BE2C (cell line): ENCODE measurements around the gene DHX57.
"Not testable (repeated sequence)": the region's sequence is repeated elsewhere in the genome, so short reads cannot be mapped to it uniquely, and the experiment has no call there.

Experiments used
- DNase-seq: peaks from one replicate; pipeline ENCODE4 v3.0.0-alpha.2; 2020
- H3K27me3 ChIP-seq: fragments of 250-450 bp; sonication (Bioruptor Pico); 2 replicates; pipeline ENCODE4 v1.5.1; 2020; ENCODE audit warnings: mild to moderate bottlenecking
- H3K36me3 ChIP-seq: fragments of 250-450 bp; sonication (Bioruptor Pico); 2 replicates; pipeline ENCODE4 v1.5.1; 2020; ENCODE audit warnings: mild to moderate bottlenecking
- H3K4me1 ChIP-seq: fragments of 250-450 bp; sonication (Bioruptor Pico); 2 replicates; pipeline ENCODE4 v1.5.1; 2020
- H3K4me3 ChIP-seq: 2 replicates; pipeline ENCODE4 v1.5.1; 2011; ENCODE audit warnings: low read depth, low read length
- H3K9me3 ChIP-seq: fragments of 250-450 bp; sonication (Bioruptor Pico); 2 replicates; pipeline ENCODE4 v1.5.1; 2020
- CTCF ChIP-seq: IDR thresholded peaks from 2 replicates; pipeline ENCODE4 v1.5.1; 2012; ENCODE audit warnings: mild to moderate bottlenecking, low read depth, low read length

Gene DHX57

DNA sequence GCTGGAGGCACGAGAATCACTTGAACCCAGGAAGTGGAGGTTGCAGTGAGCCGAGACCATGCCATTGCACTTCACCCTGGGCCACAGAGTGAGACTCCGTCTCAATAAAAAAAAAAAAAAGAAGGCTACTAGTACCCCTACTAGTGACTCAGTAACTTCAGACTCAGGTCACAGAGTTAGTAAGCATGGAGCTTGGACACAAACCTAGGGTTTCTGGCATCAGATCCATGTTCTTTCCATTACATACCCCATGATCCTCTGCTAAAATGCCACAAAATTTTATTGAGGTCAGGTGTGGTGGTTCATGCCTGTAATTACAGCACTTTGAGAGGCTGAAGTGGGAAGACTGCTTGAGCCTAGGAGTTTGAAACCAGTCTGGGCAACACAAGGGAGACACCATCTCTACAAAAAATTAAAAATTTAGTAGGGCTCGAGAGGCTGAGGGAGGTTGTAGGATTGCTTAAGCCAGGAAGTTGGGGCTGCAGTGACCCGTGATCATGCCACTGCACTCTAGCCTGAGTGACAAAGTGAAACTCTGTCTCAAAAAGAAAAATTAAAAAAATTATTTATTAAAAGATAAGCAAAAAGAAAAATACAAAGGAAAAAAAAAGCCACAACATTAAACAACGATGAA is 45.1 kb downstream of the DHX57 start:
- DNase-seq: no peak
- Histone ChIP-seq H3K9me3 (no peaks in the 10 kb centered on the region), H3K27me3 (no peaks in the 10 kb centered on the region), H3K4me1 (peaks cover 7% of the 10 kb centered on the region; the same call in 1 of the 2 replicates), H3K4me3 (no peak overlapping the region), H3K36me3 (peaks cover 39% of the 10 kb centered on the region)
- TF ChIP-seq CTCF: no peak

DNA sequence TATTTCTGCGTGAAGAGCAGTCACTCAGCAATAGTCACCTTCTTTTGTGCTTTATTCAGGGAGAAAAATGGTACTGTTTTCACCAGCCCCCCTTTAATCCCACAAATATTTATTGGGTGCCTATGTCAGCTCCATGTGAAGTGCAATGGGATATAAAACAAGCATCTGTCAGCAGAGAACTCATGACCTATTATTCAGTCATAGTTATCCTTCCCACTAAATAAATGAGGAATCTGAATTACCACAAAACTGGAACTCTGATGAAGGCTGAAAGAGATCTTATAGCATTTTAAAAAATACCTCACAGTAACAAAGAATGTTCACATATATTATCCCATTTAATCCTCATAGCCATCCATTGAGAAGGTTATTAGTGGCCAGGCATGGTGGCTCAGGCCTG is 45.8 kb downstream of the DHX57 start:
- no peak for TF ChIP-seq CTCF
- Histone ChIP-seq H3K36me3 (peaks cover 35% of the 10 kb centered on the region), H3K4me3 (no peak overlapping the region), H3K9me3 (no peaks in the 10 kb centered on the region), H3K27me3 (no peaks in the 10 kb centered on the region), H3K4me1 (peaks cover 7% of the 10 kb centered on the region; the same call in 1 of the 2 replicates)
- no peak for DNase-seq

- Histone ChIP-seq H3K4me1 (peaks cover 7% of the 10 kb centered on the region; the same call in 1 of the 2 replicates), H3K4me3 (no peak overlapping the region), H3K9me3 (no peaks in the 10 kb centered on the region), H3K36me3 (peaks cover 37% of the 10 kb centered on the region), H3K27me3 (no peaks in the 10 kb centered on the region)
- TF ChIP-seq CTCF: no peak
- DNase-seq: no peak
Measured at GRCh38 chr2:38828460-38828859, 47.3 kb downstream of the DHX57 start.

- not testable (repeated sequence) for DNase-seq, H3K9me3 ChIP-seq, H3K4me3 ChIP-seq, H3K27me3 ChIP-seq, H3K4me1 ChIP-seq
- peaks cover 44% of the 10 kb centered on the region for H3K36me3 ChIP-seq
Measured at GRCh38 chr2:38827539-38828145, 48.1 kb downstream of the DHX57 start.

DNA sequence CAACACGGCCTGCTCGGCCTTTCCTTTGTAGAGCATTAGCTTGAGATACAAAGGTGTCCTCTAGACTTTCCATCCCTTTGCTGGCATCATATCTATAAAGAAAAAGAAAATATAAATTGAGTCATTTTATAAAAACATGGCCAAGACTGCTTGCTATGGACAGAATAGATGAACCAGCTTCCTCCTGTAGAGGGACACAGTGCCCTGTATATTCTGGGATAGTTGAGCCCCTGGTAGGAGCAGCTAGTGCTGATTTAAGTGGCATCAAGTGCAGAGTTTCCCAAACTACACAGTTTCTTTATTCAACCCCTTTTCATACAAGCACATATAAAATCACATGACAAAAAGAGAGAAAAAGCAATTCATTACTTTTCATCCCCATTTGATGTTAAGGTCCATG is 49.8 kb downstream of the DHX57 start:
- TF ChIP-seq CTCF: no peak
- Histone ChIP-seq H3K4me1 (peaks cover 7% of the 10 kb centered on the region; the same call in 1 of the 2 replicates), H3K36me3 (peaks cover 52% of the 10 kb centered on the region), H3K27me3 (no peaks in the 10 kb centered on the region), H3K4me3 (no peak overlapping the region), H3K9me3 (no peaks in the 10 kb centered on the region)
- no peak for DNase-seq

DNA sequence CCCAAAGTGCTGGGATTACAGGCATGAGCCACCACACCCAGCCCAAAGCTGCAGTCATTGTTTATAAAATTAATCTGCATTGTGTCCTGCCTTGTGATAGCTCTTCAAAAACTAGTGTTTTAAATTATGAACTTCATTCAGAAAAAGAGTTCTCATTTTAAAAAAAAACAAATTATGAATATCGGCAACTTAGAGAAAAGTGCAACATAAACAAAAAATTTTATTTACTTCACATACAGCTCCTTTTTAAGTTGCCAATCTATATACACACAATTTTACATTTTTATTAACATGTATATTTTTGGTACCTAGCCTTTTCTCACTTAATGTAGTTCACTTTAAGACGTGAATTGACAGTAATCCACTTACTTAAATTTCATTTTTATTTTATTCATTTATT is 50.8 kb downstream of the DHX57 start:
- no peak for DNase-seq
- TF ChIP-seq CTCF: no peak
- peaks cover 7% of the 10 kb centered on the region; the same call in 1 of the 2 replicates for H3K4me1 ChIP-seq
- no peaks in the 10 kb centered on the region for H3K9me3 ChIP-seq
- no peak overlapping the region for H3K4me3 ChIP-seq
- peaks cover 50% of the 10 kb centered on the region for H3K36me3 ChIP-seq
- H3K27me3 ChIP-seq: no peaks in the 10 kb centered on the region
